ENCODE results near the gene BMPR2. TPM values are rescaled to one million over a fixed set of nuclear protein-coding genes. Genes with fewer than 3 reads are reported as not detected.

Gene BMPR2
- total and polyA plus RNA-seq, 2 experiments from 2014 or later: 12.7 to 24.9 TPM

GRCh38 chr2:202460119-202460518, 84.0 kb downstream of the BMPR2 start:
- no peak for TF ChIP-seq CTCF (IDR thresholded peaks at IDR 0.05; ENCODE audit: low read depth, low read length)
- Histone ChIP-seq H3K4me1 (ENCODE audit: low read depth) (no peaks in the 10 kb centered on the region), H3K4me3 (no peak overlapping the region), H3K27ac (no peak overlapping the region), H3K36me3 (peaks cover 6% of the 10 kb centered on the region), H3K27me3 (no peaks in the 10 kb centered on the region), H3K9me3 (ENCODE audit: low read depth) (no peaks in the 10 kb centered on the region)
- no peak for DNase-seq (ENCODE audit: low read depth in 1 of 2, low spot score in 1 of 2)

- TF ChIP-seq CTCF (IDR thresholded peaks at IDR 0.05; ENCODE audit: low read depth, low read length): no peak
- Histone ChIP-seq H3K27ac (no peak overlapping the region), H3K36me3 (peaks cover 2% of the 10 kb centered on the region)
Observed at GRCh38 chr2:202479090-202479489, 103.0 kb downstream of the BMPR2 start.

GRCh38 chr2:202479610-202480009, 103.5 kb downstream of the BMPR2 start:
- no peak overlapping the region for H3K27ac ChIP-seq
- no peak for TF ChIP-seq CTCF (IDR thresholded peaks at IDR 0.05; ENCODE audit: low read depth, low read length)
- no peaks in the 10 kb centered on the region for H3K9me3 ChIP-seq (ENCODE audit: low read depth)
- H3K36me3 ChIP-seq: peaks cover 2% of the 10 kb centered on the region
- DNase-seq (ENCODE audit: low read depth in 1 of 2, low spot score in 1 of 2): no peak
- no peak overlapping the region for H3K4me3 ChIP-seq
- H3K27me3 ChIP-seq: no peaks in the 10 kb centered on the region
- no peaks in the 10 kb centered on the region for H3K4me1 ChIP-seq (ENCODE audit: low read depth)

More at GRCh38 chr2:202479090-202479489, 103.0 kb downstream of the BMPR2 start:
- Histone ChIP-seq H3K4me1 (ENCODE audit: low read depth) (no peaks in the 10 kb centered on the region), H3K9me3 (ENCODE audit: low read depth) (no peaks in the 10 kb centered on the region), H3K27me3 (no peaks in the 10 kb centered on the region), H3K4me3 (no peak overlapping the region)
- peak in 1 of 2 donors; percentile 5 for DNase-seq (ENCODE audit: low read depth in 1 of 2, low spot score in 1 of 2)

GRCh38 chr2:202486351-202486750, 110.2 kb downstream of the BMPR2 start:
- H3K4me1 ChIP-seq (ENCODE audit: low read depth): no peaks in the 10 kb centered on the region
- no peak for TF ChIP-seq CTCF (IDR thresholded peaks at IDR 0.05; ENCODE audit: low read depth, low read length)
- DNase-seq (ENCODE audit: low read depth in 1 of 2, low spot score in 1 of 2): no peak
- no peaks in the 10 kb centered on the region for H3K27me3 ChIP-seq
- H3K36me3 ChIP-seq: peaks cover 10% of the 10 kb centered on the region
- no peak overlapping the region for H3K27ac ChIP-seq
- H3K4me3 ChIP-seq: no peak overlapping the region
- H3K9me3 ChIP-seq (ENCODE audit: low read depth): no peaks in the 10 kb centered on the region

GRCh38 chr2:202488671-202489070, 112.5 kb downstream of the BMPR2 start:
- H3K9me3 ChIP-seq (ENCODE audit: low read depth): no peaks in the 10 kb centered on the region
- H3K4me3 ChIP-seq: no peak overlapping the region
- peaks cover 10% of the 10 kb centered on the region for H3K36me3 ChIP-seq
- no peak overlapping the region for H3K27ac ChIP-seq
- no peak for DNase-seq (ENCODE audit: low read depth in 1 of 2, low spot score in 1 of 2)
- H3K4me1 ChIP-seq (ENCODE audit: low read depth): peaks cover 3% of the 10 kb centered on the region
- TF ChIP-seq CTCF (IDR thresholded peaks at IDR 0.05; ENCODE audit: low read depth, low read length): no peak
- no peaks in the 10 kb centered on the region for H3K27me3 ChIP-seq

GRCh38 chr2:202490479-202490878, 114.4 kb downstream of the BMPR2 start:
- no peak for DNase-seq (ENCODE audit: low read depth in 1 of 2, low spot score in 1 of 2)
- no peak for TF ChIP-seq CTCF (IDR thresholded peaks at IDR 0.05; ENCODE audit: low read depth, low read length)
- Histone ChIP-seq H3K4me3 (no peak overlapping the region), H3K9me3 (ENCODE audit: low read depth) (no peaks in the 10 kb centered on the region), H3K36me3 (peaks cover 8% of the 10 kb centered on the region), H3K4me1 (ENCODE audit: low read depth) (peaks cover 12% of the 10 kb centered on the region), H3K27ac (no peak overlapping the region), H3K27me3 (no peaks in the 10 kb centered on the region)

All from cardiac muscle cell (in vitro differentiated cells and primary cell).